ENCODE data around the gene ITPR1. TPM values are rescaled to one million over a fixed set of nuclear protein-coding genes. Genes with fewer than 3 reads are reported as not detected.

The ITPR1 gene
- total RNA-seq, 4 donors from 2014 or later = 184 to 305 (median 218) TPM

DNA sequence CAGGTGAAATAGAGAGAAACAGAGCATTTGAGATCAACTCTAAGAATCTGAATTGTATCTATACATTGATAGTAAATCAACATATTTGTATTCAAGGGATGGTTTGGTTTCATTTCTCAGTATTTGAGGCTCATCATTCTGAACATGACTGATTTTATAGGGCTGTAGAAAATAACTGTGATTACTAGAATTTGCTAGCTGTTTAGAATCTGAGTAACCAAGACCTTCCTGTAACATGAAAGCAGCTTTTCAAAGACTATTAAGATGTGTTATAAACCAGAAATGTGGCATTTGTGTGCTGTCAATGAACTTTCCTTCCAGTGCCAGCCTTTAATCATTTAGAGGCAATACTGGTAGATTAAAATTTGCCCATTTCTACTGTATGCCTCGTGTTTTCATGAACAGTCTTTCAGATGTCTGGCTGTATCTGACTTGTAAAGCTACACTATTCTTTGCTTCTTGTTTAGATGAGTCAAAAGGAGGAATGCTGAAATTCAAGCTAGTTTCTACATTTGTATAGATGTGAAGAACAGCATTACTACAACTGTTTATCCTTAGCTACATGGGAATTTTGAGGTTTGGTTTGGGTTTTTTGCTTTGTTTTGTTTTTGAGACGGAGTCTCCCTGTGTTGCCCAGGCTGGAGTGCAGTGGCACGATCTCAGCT is 348.8 kb downstream of the ITPR1 start:
- 81% methylated on average over 3 of the region's 3 CpGs for WGBS, 2 donors (ENCODE audit: low coverage in 1 of 2)
- H3K27ac ChIP-seq = peak overlapping the region in 3 of 4 donors; percentile 1 to 29 (median 26)
- TF ChIP-seq POLR2AphosphoS5 (IDR thresholded peaks at IDR 0.05) = no peak
- TF ChIP-seq, protein P1, sequence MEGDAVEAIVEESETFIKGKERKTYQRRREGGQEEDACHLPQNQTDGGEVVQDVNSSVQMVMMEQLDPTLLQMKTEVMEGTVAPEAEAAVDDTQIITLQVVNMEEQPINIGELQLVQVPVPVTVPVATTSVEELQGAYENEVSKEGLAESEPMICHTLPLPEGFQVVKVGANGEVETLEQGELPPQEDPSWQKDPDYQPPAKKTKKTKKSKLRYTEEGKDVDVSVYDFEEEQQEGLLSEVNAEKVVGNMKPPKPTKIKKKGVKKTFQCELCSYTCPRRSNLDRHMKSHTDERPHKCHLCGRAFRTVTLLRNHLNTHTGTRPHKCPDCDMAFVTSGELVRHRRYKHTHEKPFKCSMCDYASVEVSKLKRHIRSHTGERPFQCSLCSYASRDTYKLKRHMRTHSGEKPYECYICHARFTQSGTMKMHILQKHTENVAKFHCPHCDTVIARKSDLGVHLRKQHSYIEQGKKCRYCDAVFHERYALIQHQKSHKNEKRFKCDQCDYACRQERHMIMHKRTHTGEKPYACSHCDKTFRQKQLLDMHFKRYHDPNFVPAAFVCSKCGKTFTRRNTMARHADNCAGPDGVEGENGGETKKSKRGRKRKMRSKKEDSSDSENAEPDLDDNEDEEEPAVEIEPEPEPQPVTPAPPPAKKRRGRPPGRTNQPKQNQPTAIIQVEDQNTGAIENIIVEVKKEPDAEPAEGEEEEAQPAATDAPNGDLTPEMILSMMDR (IDR thresholded peaks at IDR 0.05) = no peak
- TF ChIP-seq EP300 (IDR thresholded peaks at IDR 0.05) = no peak
- no peak for TF ChIP-seq POLR2A (IDR thresholded peaks at IDR 0.05)
- H3K36me3 ChIP-seq = peaks cover 5 to 37% of the 10 kb centered on the region in 2 donors
- H3K9me3 ChIP-seq = no peaks in the 10 kb centered on the region
- no peaks in the 10 kb centered on the region for H3K27me3 ChIP-seq
- H3K4me1 ChIP-seq = no peaks in the 10 kb centered on the region
- no peak for ATAC-seq
- H3K4me3 ChIP-seq = no peak overlapping the region

DNA sequence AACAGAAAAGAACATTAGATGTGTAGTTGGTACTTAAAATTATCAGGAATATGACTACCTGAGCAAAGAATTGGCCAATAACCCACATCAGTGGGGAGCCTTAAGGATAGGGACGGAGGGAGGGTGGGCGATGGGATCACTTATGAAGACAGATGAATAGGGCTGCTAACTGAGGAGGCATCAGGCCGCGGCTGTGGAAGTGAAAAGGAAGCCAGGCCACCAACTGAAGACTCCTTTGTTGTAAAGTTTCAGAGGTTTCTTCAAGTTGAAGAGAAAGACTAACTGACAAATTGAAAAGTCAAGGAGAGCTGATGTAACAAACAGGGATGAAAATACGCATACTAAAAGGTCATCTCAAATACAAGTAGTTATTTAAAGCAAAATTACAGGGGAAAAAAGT is 350.5 kb downstream of the ITPR1 start:
- no peak for ATAC-seq
- Histone ChIP-seq H3K36me3 (peaks cover 0 to 26% of the 10 kb centered on the region in 2 donors), H3K27ac (no peak overlapping the region), H3K4me3 (no peak overlapping the region), H3K4me1 (no peaks in the 10 kb centered on the region), H3K27me3 (no peaks in the 10 kb centered on the region), H3K9me3 (no peaks in the 10 kb centered on the region)
- TF ChIP-seq POLR2AphosphoS5 (IDR thresholded peaks at IDR 0.05) (no peak), POLR2A (IDR thresholded peaks at IDR 0.05) (no peak), EP300 (IDR thresholded peaks at IDR 0.05) (no peak)
- TF ChIP-seq, protein P1 (IDR thresholded peaks at IDR 0.05) = no peak
- WGBS, 2 donors (ENCODE audit: low coverage in 1 of 2) = 84 to 92% methylated on average over 3 to 4 of the region's 5 CpGs

DNA sequence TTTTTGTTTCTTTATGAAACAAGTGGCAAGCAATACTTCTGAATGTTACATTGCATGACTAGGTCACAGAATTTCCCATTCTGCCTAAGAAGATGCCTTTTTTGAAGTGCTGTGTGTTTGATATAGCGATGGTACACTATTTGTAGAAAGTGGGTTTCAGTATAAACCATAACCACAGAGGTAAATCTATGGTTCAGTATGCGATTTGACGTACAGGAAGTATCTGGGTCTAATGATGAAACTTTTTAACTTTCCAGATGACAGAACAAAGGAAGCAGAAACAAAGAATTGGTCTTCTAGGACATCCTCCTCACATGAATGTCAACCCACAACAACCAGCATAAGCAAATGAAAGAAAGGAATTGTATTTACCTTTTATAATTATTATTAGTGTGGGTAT is 352.7 kb downstream of the ITPR1 start:
- Histone ChIP-seq H3K4me1 (peaks cover 0 to 6% (median 0%) of the 10 kb centered on the region in 3 donors), H3K4me3 (no peak overlapping the region), H3K36me3 (peaks cover 0 to 19% of the 10 kb centered on the region in 2 donors), H3K9me3 (no peaks in the 10 kb centered on the region), H3K27me3 (no peaks in the 10 kb centered on the region), H3K27ac (no peak overlapping the region)
- no peak for ATAC-seq
- TF ChIP-seq, protein P1 (IDR thresholded peaks at IDR 0.05) = no peak
- TF ChIP-seq POLR2AphosphoS5 (IDR thresholded peaks at IDR 0.05) (no peak), EP300 (IDR thresholded peaks at IDR 0.05) (no peak), POLR2A (IDR thresholded peaks at IDR 0.05) (no peak)
- 68 to 77% methylated on average over 3 of the region's 3 CpGs for WGBS, 2 donors (ENCODE audit: low coverage in 1 of 2)

DNA sequence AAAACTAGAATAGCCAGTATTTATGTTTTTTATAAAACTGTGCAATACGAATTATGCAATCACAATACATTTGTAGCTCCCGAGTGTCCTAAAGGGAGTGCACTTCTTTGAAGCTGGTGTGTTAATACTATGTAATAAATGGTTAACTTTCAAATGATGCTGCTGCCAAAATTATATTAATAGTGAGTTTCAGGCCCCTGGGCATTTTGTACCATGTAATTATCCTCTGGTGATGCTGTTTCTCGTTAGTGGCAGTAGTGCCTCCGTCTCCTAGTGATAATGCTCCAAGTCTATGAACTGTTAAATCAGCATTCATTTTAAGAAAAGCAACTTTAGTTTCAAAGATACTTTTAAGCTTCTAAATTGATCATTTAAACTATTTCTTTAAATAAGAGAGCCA is 353.4 kb downstream of the ITPR1 start:
- Histone ChIP-seq H3K36me3 (peaks cover 0 to 19% of the 10 kb centered on the region in 2 donors), H3K27ac (no peak overlapping the region), H3K9me3 (no peaks in the 10 kb centered on the region), H3K4me3 (no peak overlapping the region), H3K27me3 (no peaks in the 10 kb centered on the region), H3K4me1 (peaks cover 0 to 6% (median 0%) of the 10 kb centered on the region in 3 donors)
- WGBS, 2 donors (ENCODE audit: low coverage in 1 of 2) = 79 to 91% methylated on average over 4 of the region's 4 CpGs
- ATAC-seq = no peak
- no peak for TF ChIP-seq EP300 (IDR thresholded peaks at IDR 0.05)
- TF ChIP-seq POLR2A (IDR thresholded peaks at IDR 0.05) = no peak
- no peak for TF ChIP-seq POLR2AphosphoS5 (IDR thresholded peaks at IDR 0.05)
- TF ChIP-seq, protein P1 (IDR thresholded peaks at IDR 0.05) = no peak

Measured in gastroesophageal sphincter (tissue), 4 donors.